Amygdala (tissue), 56 donors: Measurements from ENCODE around the gene PABPN1.
"Not testable (repeated sequence)": the region's sequence is repeated elsewhere in the genome, so short reads cannot be mapped to it uniquely, and the experiment has no call there.

Source experiments
- DNase-seq, 56 donors: peaks; one replicate each; lab custom pipeline; 2025; lab: John Stamatoyannopoulos, UW

PABPN1 gene, protein sequence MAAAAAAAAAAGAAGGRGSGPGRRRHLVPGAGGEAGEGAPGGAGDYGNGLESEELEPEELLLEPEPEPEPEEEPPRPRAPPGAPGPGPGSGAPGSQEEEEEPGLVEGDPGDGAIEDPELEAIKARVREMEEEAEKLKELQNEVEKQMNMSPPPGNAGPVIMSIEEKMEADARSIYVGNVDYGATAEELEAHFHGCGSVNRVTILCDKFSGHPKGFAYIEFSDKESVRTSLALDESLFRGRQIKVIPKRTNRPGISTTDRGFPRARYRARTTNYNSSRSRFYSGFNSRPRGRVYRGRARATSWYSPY

DNA sequence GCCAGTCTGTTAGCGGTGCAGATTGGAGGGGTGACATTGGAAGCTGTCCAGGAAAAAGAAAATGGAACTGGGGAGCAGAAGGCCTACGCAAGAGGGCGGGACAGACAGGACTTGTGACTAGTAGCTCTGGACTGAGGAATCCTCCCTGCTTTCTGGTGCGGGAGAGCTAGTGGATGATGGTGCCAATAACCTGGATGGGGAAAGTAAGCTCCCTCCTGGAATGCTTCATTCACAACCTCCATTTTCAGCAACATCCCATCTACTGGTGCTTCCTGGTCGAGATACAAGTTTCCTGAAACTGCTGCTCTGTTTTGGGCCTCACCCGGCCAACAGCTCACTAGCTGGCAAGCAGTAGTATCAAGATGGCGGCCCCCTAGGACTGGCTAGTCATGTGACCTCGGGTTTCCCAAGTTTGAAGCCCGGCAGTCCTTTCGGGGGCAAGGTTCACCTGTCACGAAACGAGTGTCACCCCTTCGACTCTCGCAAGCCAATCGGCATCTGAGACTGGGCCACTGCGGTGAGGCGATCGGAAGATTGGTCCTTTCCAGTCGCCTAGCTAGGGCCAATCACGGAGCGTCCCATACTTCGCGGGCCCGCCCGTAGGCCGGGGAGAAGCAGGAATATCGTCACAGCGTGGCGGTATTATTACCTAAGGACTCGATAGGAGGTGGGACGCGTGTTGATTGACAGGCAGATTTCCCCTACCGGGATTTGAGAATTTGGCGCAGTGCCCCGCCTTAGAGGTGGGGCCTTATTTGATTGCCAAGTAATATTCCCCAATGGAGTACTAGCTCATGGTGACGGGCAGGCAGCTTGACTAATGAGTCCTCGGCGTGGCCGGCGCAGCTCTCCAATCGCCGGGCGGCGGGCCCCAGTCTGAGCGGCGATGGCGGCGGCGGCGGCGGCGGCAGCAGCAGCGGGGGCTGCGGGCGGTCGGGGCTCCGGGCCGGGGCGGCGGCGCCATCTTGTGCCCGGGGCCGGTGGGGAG lies at the start of gene PABPN1:
PABPN1 (plus strand) TSS at position 874 of the 988 bp plus-strand sequence; CDS start at position 887, 13 bp downstream.
- peak; percentile 75 to 100 (median 99) for DNase-seq

DNA sequence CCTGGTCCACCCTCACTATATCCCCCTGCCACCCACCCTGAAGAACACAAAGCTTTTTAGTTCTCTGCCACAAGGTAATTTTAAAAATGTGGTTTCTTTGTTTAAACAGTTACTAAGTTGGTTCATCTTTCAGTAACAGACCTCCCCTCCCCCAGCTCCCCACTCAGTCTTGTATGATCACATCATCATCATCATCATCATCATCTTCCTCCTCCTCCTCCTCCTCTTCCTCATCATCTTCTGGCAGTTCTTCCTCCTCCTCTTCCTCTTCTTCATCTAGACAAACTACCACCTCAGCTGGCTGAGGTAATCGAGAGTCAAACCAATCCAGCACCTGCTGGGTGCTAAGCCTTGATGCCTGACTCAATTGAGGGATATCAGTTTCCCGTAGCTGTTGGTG lies 45.8 kb upstream of the PABPN1 start:
- DNase-seq, result no peak

DNA sequence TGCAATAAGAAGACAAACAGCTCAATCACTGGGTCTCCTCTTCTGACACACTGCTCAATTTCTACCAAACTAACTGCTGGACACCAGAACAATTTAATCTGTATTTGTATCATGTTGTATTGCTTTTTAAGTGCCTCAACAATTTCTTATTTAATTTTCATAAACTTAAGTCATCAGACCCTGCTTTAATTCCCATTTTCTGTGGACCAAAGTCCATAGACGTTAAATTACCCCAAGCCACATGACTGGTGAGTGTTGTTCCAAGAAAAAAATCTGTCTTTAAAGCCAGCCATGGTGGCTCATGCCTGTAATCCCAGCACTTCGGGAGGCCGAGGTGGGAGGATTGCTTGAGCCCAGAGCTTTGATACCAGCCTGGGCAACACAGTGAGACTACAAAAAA lies 44.1 kb upstream of the PABPN1 start:
- no peak for DNase-seq

DNA sequence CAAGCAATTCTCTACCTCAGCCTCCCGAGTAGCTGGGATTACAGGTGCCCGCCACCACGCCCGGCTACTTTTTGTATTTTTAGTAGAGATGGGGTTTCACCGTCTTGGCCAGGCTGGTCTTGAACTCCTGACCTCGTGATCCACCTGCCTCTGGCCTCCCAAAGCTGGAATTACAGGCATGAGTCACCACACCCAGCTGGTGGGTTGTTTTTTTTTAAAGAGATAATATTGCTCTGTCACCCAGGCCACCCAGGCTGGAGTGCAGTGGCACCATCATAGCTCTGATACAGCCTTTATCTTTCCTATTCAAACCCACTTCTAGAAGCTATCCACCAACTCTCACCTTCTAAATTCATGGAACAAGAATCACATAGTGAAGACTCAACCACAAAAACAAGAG lies 43.3 kb upstream of the PABPN1 start:
- not testable (repeated sequence) for DNase-seq

DNA sequence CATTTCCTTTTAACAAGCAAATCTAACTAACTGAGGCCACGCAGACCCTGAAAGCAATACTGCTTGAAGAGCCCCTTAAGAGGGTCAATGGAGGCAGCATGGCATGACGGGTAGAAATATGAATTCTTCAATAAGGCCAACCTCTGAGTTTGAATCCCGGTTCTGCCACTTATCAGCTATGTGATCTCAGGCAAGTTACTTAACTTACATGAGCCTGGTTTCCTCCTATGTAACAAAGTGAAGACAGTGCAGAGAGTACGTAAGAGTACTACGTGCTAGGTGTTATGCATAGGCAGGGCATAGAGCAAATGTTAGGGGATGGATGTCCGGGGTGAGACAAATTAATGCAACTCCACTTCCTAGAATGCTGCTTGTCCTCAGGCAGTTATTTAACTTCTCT lies 40.0 kb upstream of the PABPN1 start:
- DNase-seq, result no peak

DNA sequence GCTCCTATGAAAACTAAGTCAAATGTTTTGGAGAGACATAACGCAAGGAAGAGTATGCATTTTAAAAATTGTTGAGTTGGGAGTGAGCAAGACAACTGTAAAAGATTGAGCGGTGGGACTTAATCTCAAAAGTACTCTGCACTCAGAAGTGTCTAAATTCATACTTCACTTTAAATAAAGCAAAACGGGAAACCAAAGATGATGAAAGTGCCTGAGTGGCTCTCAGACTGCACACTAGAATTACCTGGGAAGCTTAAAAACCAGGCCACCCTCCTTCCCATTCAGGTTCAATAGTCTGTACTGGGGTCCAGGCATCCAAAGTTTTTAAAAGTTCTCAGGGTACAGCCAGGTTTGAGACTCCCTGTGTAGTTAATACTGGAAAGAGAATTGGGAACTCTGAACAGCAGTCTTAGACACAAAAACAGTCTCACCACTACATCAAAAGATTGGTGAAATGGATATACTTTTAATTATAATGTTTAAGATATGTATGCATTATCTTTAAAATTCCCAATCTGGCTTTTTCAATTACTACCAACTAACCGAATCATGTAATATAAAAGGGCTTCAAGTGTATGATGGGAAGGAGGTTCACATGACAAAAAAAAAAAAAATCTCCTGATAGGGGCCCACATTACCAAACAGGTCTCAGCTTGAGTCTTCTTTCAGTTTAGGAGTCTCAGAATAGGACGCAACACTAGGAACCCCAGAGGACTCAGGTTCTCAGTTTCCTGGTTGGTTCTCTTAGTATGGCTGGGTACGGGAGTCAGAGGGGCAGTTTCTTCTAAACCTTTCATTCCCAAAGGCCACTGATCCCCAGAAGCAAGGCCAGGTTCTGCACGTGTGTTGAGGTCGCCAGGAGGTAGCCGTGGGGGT lies 36.4 kb upstream of the PABPN1 start:
- DNase-seq, result peak in 1 of 56 donors; percentile 19

DNA sequence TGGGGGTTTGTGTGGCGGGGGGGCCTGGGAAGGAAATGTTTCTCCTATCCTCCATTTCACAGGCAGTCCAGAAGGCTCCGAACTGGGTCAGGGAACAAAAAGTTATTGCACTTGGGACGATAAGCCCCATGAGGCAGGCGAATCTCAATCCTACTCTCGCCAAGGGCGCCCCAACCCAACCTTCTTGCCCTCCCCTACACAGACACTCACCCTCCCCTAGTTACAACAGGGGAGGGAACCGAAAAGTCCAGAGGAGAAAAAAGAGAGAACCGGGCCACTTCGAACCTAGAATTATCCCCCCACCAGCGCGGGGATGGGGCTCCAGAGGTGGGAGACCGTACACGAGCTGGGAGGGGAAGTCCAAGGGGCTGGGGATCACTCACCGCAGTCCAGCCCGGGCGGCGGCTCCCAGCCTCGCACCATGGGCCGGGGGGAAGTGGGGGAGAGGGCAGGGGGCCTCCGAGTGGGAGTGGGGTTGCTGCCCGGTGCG lies 35.7 kb upstream of the PABPN1 start:
- DNase-seq, result no peak

DNA sequence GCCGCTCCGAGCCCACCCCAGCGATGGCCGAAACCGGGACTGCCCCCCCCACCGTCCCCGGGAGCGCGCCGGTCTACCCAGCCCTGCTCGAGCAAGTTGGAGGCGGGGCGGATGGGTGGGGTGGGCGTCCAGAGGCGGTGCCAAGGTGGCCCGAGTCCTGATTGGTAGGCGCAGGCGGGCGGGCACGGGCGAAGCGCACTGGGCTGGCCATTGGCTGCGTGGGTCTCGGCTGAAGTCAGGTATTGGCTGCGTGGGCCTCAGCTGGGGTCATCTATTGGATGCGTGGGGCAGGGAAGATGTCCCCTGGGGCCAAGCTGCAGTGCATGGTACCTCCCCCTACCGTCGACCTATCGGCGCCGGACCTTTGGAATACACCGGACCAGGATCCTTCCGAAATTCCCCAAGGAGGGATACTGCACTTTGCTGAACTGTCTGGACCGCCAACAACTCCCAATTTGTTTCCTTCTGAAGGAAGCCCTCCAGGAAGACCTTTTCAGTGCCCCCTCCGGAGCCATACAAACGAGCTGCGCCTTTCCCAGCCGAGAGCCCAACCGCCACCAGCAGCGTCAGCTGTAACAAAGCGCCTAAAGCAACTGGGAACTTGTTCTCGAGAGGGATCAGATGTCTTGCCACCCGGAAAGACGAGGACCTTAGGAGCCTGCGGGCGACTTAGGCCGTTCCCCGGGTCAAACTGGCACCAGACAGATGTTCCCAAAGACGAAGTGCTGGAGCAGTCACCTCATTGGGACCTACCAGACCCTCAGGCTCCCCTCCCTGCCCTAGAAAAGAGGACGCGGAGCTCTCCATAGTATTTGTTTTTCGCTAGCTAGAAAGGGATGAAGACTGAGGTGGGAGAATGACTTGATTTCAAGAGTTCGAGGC lies 35.0 kb upstream of the PABPN1 start, which contains the start of gene HOMEZ:
HOMEZ (minus strand) TSS at position 113 of the 882 bp plus-strand sequence. CDS start 180 bp downstream, outside the sequence.
- DNase-seq, result peak; percentile 82 to 100 (median 98)

DNA sequence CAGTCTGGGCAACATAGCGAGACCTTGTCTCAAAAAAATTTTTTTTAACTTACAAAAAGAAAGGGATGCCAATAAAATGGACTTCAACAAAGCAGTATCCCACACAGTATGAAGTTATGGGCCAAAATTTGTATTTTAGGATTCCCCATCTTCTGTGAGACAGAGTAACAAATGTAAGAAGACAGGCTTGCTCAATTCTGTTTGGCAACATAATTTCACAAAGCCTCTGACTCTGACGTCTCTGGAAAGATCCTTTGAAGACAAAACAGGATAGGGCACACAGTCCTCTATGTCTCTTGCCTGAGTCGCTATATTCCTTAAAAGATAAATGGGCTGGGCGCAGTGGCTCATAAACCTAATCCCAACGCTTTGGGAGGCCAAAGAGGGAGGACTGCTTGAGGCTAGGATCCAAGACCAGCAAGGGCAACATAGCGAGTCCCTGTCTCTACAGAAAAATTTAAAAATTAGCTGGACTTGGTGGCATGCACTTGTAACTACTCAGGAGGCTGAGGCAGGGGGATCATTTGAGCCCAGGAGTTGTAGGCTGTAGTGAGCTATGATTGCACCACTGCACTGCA lies 34.3 kb upstream of the PABPN1 start:
- DNase-seq, result no peak

DNA sequence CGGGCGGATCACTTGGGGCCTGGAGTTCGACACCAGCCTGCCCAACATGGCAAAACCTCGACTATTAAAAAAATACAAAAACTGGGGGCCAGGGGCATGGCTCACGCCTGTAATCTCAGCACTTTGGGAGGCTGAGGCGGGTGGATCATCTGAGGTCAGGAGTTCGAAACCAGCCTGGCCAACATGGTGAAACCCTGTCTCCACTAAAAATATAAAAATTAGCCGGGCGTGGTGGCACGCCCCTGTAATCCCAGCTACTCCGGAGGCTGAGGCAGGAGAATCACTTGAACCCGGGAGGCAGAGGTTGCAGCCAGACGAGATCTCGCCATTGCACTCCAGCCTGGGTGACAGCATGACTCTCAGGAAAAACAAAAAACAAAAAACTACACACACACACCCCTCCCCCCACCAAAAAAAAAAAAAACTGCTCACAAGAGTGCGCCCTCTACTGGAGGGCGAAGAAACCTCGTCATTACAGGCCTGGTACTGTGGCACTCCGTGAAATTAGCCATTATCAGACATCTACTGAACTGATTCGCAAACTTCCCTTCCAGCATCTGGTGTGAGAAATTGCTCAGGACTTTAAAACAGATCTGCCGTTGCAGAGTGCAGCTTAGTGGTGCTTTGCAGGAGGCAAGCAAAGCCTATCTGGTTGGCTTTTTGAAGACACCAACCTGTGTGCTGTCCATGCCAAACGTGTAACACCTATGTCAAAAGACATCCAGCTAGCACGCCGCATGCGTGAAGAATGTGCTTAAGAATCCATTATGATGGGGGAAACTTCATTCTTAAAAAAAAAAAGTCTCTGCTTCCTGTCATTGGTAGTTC lies 26.3 kb upstream of the PABPN1 start:
- peak in 30 of 56 donors; percentile 10 to 58 (median 28) for DNase-seq

DNA sequence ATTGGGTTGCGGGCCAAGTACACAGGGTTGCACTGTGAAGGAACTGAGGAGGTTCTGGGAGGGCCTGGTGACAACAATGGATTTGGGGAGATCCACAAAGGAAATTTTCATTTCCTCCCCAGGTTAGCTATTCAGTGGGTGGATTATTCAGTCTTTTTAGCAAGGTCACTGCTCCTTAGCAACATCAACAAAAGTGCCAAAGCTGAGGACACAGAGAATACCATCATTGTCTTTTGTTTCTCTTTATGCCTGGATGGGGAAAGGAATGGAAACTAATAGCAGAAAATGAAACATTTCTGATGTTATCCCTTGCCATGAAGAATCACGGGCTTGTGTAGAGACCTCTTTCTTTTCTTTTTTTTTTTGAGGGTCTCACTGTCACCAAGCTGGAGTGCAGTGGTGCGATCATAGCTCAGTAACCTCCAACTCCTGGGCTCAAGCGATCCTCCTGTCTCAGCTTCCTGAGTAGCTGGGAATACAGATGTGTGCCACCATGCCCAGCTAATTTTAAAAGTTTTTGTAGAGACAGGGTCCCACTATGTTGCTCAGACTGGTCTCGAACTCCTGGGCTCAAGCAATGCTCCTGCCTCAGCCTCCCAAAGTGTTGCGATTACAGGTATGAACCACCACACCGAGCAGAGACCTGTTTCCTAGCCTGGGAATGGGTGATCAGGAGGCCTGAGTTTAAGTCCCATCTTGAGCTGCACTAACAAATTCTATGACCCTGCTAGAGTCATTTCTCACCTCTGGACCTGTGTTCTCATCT lies 25.1 kb upstream of the PABPN1 start:
- no peak for DNase-seq

DNA sequence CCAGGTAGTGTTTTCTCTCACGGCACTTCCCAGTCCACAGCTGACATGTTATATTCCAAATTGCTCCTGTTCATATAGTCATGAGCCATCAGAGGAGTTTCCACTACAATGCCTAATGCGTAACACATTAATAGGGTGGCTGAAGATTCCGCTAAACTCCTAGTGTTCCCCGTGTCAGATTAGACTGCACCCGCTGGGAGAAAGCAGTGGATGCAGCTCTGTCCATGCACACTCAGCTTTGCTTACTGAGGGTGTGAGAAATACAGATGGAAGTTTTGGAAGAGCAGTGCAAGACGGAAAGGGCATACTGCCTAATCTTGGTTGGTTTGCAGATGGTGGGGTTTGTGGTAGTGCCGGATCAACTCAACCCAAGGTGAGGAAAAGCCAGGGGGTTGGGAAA lies 24.2 kb upstream of the PABPN1 start:
- no peak for DNase-seq

DNA sequence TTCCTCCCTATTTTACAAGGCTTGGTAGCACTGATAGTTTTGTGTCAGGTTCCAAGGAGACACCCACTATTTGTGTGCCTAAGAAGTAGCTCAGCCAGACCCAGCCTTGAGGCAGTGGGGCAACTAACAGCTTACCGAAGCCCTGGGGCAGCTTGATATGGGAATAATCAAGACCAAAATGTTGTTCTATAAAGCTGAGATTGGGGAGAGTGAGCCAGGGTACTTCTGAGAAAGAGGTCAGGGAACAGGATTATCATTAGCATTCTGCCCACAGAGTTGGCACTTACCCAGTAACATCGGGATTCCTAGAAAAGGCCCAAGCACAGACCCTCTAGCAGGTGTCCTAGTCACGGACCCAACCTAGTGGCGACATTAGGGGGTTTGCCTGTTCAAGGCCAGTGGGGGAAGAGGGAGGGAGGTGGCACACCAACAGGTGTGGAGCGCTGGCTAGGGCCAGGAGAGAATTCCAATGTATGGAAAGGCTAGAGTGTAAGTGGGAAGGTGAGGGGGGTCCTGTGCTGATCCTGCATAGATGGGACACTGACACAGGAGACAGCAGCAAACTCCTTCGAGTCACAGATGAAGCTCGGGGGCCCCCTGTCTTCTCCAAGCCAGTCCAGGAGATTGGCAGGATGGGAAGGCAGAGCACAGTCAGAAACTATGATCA lies 23.5 kb upstream of the PABPN1 start:
- no peak for DNase-seq

DNA sequence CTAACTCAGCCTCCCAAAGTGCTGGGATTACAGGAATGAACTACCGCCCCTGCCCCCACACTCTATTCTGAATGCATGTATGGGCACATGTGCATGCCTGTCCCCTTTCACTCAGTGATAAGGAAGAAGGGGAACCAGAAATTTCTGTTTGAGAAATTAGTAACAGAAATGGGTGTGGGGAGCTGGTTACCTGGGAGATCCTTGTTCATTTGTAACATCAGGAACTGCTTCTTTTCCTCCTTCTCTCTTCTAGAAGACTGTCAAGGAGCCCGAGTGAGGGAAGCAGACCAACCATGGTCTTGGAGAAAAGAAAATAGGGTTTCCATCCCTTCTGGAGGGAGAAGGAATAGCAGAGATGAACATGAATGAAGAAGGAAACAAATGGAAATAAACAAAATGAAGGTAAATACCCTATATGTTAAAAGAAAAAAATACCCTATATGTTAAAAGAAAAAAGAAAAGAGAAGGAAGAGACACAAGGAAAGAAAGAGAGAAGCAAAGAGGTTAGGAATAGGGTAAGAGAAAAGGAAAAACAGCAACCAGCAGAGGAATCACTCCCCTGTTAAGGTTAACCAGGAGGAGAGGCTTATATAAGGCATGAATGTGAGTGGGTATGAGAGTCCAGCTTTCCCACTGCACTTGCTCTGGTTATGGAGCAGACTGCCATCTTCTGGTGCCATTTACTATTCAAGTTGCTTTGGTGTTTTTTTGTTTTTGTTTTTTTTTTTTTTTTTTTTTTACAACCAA lies 21.9 kb upstream of the PABPN1 start:
- DNase-seq, result peak in 11 of 56 donors; percentile 12 to 60 (median 35)

DNA sequence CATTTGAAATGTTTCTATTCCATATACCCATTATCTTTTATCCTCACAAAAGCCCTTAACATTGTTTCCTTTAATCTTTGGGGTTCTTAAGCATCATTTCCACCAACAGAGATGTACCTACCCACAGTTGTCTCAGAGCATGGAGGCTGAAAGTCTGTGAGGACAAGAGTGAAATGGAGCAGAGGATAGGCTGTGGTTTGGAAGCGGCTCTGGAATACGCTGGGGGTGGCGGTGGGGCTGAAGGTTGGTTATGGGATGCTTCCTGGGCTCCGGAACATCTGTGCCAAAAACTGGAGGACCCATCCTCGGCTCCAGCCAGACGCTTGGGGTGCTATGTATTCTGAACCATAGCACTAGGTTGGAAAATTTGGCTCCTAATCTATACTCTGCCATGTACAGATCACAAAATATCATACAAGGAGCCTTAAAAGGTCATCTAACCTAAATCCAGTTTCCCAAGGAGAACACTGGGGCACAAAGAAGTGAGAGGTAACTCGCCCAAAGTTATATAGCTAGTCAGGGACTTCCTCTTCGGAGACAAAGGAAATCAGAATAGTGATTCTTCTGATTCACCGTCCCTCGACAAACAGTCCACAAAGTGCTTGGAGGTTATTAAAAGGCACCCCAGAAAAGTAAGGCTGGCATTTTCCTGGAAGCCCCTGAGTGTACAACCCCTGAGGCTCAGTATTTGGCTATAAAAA lies 21.1 kb upstream of the PABPN1 start:
- DNase-seq, result no peak
